Stimulated activated CD8-positive, alpha-beta memory T cell treated with anti-CD3 and anti-CD28 coated beads, Interleukin-7, amount 100 ng/mL, for 48 hours (primary cell): Measurements from ENCODE around the gene BCAS3.
"Not testable (repeated sequence)": the region's sequence is repeated elsewhere in the genome, so short reads cannot be mapped to it uniquely, and the experiment has no call there.

Experiments used
- DNase-seq, 2 donors: peaks; one replicate each; pipeline ENCODE4 v3.0.0-alpha.2; 2020; ENCODE audit warnings: low read depth in 1 of 2; ENCODE audit errors: extremely low read depth in 1 of 2

BCAS3 gene

GRCh38 chr17:60782742-60783141, 105.1 kb downstream of the BCAS3 start:
- no peak for DNase-seq

- no peak for DNase-seq
These were observed 112.6 kb downstream of the BCAS3 start for GRCh38 chr17:60790205-60790604.

- DNase-seq: no peak
These were observed 114.7 kb downstream of the BCAS3 start for GRCh38 chr17:60792250-60792898.

GRCh38 chr17:60798576-60798975, 120.9 kb downstream of the BCAS3 start:
- no peak for DNase-seq

- DNase-seq: no peak
These were observed 124.7 kb downstream of the BCAS3 start for GRCh38 chr17:60802377-60802776.

GRCh38 chr17:60803059-60803458, 125.4 kb downstream of the BCAS3 start:
- no peak for DNase-seq

- no peak for DNase-seq
These were observed 127.2 kb downstream of the BCAS3 start for GRCh38 chr17:60804831-60805230.

- DNase-seq: no peak
These were observed 131.8 kb downstream of the BCAS3 start for GRCh38 chr17:60809421-60809820.

GRCh38 chr17:60814941-60815340, 137.3 kb downstream of the BCAS3 start:
- not testable (repeated sequence) for DNase-seq

GRCh38 chr17:60817192-60817591, 139.5 kb downstream of the BCAS3 start:
- no peak for DNase-seq

- DNase-seq: no peak
These were observed 141.9 kb downstream of the BCAS3 start for GRCh38 chr17:60819447-60820130.

- DNase-seq: no peak
These were observed 145.9 kb downstream of the BCAS3 start for GRCh38 chr17:60823515-60823914.

- DNase-seq: no peak
These were observed 147.7 kb downstream of the BCAS3 start for GRCh38 chr17:60825351-60825750.

- no peak for DNase-seq
These were observed 150.3 kb downstream of the BCAS3 start for GRCh38 chr17:60827943-60828342.

- no peak for DNase-seq
These were observed 154.5 kb downstream of the BCAS3 start for GRCh38 chr17:60832151-60832585.

GRCh38 chr17:60832631-60833030, 155.0 kb downstream of the BCAS3 start:
- no peak for DNase-seq

GRCh38 chr17:60840456-60840855, 162.8 kb downstream of the BCAS3 start:
- no peak for DNase-seq

GRCh38 chr17:60845012-60845411, 167.4 kb downstream of the BCAS3 start:
- no peak for DNase-seq

GRCh38 chr17:60846175-60846574, 168.5 kb downstream of the BCAS3 start:
- no peak for DNase-seq

GRCh38 chr17:60851181-60851580, 173.5 kb downstream of the BCAS3 start:
- no peak for DNase-seq

- DNase-seq: no peak
These were observed 180.0 kb downstream of the BCAS3 start for GRCh38 chr17:60857556-60858080.

GRCh38 chr17:60862482-60862881, 184.8 kb downstream of the BCAS3 start:
- no peak for DNase-seq
